HG03139 (cell line): ENCODE results near the gene NAA16.
"Not testable (repeated sequence)": the region's sequence is repeated elsewhere in the genome, so short reads cannot be mapped to it uniquely, and the experiment has no call there.

ENCODE experiments used
- ATAC-seq: cut with Tn5 transposase; IDR thresholded peaks from one replicate; pipeline ENCODE4 v1.9.1; 2021; ENCODE audit not compliant: unreplicated experiment

NAA16 gene

GRCh38 chr13:41310963-41311405, at the start of gene NAA16:
Gene NAA16, plus strand, starts transcription at chr13:41311267. Its CDS starts 262 bp downstream, at chr13:41311529.
- peak; percentile 53 for ATAC-seq

- peak; percentile 93 for ATAC-seq
These were observed 47.7 kb upstream of the NAA16 start, which contains the start of gene MTRF1 for GRCh38 chr13:41263261-41263971. Gene MTRF1, minus strand, starts transcription at chr13:41263576. Its CDS starts 2,669 bp downstream, at chr13:41260907.

DNA sequence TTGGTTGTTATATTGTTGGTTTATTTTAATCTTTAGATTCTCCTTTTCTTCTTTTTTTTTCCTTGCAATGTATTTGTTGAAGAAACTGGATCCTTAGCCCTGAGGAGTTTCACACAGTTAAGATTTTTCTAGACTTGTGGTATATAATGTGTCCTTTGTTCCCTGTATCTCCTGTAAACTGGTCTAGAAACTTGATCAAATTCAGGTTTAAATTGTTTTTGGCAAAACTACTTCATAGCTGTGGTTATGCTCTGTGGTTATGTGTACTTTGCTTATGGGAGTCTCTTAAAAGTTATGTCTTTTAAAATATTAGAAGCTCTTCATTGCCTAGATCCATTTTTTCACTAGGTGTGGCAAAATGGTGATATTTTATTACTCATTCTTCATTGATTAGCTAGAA, 44.0 kb upstream of the NAA16 start:
- ATAC-seq = no peak

DNA sequence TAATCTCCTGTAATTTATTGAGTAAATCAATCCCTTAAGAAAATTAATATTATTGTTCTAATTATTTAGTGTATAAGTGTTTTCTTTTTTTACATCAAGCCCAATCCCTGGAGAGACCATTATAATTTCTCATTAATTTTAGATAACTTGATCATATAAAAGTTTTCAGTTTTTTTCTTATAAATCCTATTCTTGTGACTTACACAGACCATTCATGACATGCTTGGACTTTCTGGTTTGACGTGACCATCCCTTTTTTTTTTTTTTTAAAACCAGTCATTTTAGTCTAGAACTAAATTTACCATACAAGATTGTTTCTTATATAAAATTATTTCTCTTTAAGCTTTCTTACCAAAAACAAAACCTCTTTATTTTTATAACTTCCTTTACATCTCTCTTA, 42.3 kb upstream of the NAA16 start:
- no peak for ATAC-seq

DNA sequence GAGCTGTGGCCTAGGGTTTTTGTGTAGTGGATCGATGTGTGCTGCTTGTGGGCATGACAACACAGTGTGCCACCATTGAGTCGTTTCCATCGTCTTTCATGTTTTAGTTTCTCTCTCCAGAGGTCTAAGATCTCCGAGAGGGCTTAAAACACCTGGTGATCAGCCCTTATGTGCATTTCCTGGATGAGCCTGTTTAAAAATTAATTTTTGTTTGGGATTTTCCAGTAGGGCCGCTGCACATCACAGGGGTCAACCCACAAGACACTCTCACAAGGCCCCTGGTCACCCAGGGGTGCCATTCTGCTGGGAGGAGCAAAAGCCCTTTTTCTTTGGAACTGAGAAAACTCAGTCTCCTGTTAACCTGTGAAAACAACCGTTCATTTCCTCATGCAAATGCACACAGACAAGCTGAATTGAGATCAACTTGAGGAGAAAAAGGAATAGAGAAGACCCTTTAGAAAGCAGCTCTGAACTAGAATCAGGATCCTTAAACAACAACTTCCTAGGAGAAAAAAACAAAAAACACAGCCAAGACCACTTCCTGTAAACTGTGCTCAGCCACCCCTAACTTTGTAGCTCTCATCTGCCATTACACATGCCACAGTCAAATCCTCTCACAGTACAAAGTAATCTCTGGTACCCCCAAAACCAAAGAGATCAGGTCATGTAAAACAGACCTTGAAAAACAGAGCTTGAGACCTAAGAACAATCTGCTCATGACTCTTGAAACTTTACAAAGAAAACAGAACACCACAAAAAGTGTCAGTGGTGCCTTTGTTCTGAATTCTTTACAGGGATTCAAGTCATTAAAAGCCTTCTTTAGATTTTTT, 39.4 kb upstream of the NAA16 start:
- no peak for ATAC-seq

- ATAC-seq = no peak
These were observed 37.1 kb upstream of the NAA16 start for GRCh38 chr13:41273831-41274441.

DNA sequence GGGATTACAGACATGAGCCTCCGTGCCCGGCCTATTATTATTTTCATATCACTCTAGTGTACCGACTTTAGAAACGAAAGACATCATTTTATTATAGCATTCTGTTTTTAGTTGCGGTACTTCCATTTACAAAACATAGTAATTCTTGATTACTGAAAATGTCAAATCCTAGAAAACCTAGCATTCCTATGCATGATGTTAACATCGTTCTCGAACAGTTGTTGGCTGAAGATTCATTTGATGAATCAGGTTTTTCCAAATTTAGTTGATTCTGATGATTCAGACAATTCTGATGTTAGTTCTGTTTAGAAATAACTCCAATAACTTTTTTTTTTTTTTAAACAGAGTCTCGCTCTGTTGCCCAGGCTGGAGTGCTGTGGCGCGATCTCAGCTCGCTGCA, 36.2 kb upstream of the NAA16 start:
- ATAC-seq = no peak

DNA sequence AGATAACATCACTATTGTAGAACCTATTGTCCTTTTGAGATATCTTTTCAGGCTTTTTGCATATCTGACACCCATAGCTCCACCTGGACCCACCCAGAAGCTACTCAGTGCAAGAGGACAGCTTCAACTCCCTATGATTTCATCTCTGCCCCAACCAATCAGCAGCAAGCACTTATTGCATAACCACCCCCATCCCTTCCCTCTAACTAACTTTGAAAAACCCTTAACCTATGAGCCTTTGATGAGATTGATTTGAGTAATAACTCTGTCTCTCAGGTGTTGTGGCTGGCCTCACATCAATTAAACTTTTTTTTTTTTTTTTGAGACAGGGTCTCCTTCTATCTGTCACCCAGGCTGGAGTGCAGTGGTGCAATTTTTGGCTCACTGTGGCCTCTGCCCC, 34.2 kb upstream of the NAA16 start:
- no peak for ATAC-seq

GRCh38 chr13:41279156-41279555, 31.9 kb upstream of the NAA16 start:
- ATAC-seq = not testable (repeated sequence)

GRCh38 chr13:41282129-41282571, 28.9 kb upstream of the NAA16 start:
- no peak for ATAC-seq

DNA sequence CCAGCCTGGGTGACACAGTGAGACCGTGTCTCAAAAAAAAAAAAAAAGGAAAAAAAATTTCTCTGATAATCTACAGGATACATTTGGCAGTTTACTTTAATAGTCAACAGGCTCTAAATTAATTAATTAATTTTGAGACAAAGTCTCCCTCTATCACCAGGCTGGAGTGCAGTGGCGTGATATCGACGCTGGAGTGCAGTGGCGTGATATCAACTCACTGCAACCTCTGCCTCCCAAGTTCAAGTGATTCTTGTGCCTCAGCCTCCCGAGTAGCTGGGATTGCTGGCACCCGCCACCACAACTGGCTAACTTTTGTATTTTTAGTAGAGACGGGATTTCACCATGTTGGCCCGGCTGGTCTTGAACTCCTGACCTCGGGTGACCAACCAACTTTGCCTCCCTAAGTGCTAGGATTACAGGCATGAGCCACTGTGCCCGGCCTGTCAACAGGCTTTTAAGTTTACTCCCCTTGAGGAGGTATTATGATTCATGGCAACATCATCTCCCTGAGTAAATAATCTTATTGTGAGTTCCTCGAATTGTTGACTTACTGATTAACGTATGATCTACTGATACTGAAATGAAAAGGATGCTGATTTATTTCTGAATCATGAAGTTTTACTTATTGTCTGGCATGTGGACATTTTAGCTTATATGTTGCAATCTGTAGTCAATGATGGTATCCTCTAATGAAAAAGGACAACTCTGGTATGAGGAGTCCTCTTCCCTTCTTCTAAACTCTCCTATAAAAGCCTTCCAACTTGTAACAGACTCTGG, 26.4 kb upstream of the NAA16 start:
- no peak for ATAC-seq

GRCh38 chr13:41286370-41286769, 24.7 kb upstream of the NAA16 start:
- ATAC-seq = no peak

- no peak for ATAC-seq
These were observed 21.6 kb upstream of the NAA16 start for GRCh38 chr13:41289463-41289881.

- ATAC-seq = no peak
These were observed 19.8 kb upstream of the NAA16 start for GRCh38 chr13:41291246-41291645.

- ATAC-seq = no peak
These were observed 17.8 kb upstream of the NAA16 start for GRCh38 chr13:41293272-41293671.

DNA sequence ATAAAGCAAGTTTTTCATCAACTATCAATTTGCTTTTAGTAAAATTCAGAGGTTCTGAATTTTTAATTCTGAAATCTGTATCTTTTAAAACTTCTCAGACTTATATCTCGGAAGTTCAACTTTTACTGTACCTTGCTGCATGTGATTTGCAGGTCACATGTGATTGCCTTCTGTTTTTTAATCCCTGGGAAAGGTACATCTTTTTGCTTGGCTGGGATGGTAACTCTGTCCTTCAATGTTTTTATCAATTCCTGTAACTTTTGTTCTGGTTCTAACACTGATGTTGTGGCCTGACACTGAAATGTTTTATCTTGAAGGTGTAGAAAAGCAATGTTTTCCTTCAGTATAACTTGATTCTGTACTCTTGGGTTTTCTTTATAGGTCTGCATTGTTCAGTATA, 16.2 kb upstream of the NAA16 start:
- no peak for ATAC-seq

DNA sequence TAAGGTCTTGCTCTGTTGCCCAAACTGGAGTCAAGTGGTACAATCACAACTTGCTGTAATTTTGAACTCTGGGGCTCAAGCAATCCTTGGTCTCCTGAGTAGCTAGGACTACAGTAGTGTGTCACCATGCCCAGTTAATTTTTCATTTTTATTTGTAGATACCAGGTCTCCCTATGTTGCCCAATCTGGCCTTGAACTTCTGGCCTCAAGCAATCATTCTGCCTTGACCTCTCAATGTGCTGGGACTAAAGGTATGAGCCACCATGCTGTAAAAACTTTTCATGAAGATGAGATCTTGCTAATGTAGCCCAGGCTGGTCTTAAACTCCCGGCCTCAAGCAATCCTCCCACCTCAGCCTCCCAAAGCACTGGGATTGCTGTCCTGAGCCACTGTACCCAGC, 15.1 kb upstream of the NAA16 start:
- ATAC-seq = no peak

GRCh38 chr13:41296879-41297646, 14.0 kb upstream of the NAA16 start:
- no peak for ATAC-seq

- ATAC-seq = no peak
These were observed 11.6 kb upstream of the NAA16 start for GRCh38 chr13:41299316-41300094.
